ENCODE results near the gene ZACN.
"Not testable (repeated sequence)": the region's sequence is repeated elsewhere in the genome, so short reads cannot be mapped to it uniquely, and the experiment has no call there.

ZACN gene

DNA sequence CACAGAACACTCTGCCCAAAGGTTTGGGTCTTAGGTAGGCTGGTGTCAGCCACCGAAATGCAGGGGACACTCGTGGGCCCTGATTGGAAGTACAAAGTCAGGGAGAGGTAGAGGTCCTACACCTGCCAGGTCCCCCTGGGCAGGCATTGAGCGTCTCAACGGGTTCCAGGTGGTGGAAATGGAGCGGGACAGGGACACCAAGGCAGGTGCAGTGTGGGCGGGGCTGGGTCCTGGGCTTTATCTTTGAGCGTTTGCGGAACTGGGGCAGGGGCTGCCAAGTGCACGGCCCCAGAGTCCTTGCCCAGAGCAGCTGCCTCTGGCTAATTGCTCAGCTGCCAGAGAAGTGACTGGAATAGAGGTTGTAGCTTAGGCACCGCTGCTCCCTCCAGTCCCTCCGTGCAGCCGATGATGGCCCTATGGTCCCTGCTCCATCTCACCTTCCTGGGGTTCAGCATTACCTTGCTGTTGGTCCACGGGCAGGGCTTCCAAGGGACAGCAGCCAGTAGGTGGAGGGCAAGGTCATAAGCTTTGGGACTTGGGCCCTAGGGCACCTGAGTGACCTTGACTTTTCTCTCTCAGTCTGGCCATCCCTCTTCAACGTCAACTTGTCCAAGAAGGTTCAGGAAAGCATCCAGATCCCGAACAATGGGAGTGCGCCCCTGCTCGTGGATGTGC, at the start of gene ZACN:
ZACN (plus strand) TSS at position 323 of the 675 bp plus-strand sequence; CDS start at position 406, 83 bp downstream.
- DNase-seq (ENCODE audit: low read depth): no peak

- no peak for DNase-seq (ENCODE audit: low read depth)
These were observed 46.8 kb upstream of the ZACN start for GRCh38 chr17:76032073-76032779.

DNA sequence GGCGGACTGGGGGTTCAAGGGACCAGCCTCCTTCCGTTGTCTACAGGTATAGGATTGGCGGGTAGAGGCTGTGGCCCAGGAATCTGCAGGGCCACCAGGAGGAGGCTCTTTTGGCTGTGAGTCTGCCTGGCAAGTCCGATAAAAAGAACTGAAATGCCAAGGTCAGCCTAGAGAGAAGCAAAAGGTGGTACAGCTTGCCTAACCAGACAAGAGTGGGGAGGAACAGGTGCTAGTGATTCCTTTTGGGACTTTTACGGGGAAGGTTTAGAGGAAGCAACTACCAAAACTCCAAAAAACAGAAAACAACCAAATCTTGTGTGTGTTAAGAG, 46.2 kb upstream of the ZACN start:
- DNase-seq (ENCODE audit: low read depth): no peak

DNA sequence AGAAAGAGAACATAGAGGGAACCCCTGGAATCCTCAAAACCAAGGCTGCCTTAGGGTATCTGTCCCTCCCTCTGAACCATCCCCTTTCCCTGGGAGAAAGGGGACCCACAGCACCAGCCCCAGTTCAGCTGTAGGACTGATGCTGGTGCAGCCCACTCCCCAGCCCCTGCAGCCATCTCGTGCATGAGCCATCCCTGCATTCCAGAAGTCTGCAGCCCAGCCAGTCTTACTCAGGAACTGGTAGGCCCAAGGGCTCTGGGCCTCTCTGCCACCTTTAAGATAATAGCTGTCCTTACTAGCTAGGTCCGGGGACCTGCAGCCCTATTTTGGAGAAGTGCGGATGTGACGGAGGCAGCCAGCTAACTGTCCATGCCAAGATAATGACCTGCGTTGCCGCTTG, 45.8 kb upstream of the ZACN start:
- DNase-seq (ENCODE audit: low read depth): no peak

GRCh38 chr17:76034428-76035350, 44.3 kb upstream of the ZACN start:
- no peak for DNase-seq (ENCODE audit: low read depth)

GRCh38 chr17:76036497-76037261, 42.3 kb upstream of the ZACN start:
- DNase-seq (ENCODE audit: low read depth): no peak

DNA sequence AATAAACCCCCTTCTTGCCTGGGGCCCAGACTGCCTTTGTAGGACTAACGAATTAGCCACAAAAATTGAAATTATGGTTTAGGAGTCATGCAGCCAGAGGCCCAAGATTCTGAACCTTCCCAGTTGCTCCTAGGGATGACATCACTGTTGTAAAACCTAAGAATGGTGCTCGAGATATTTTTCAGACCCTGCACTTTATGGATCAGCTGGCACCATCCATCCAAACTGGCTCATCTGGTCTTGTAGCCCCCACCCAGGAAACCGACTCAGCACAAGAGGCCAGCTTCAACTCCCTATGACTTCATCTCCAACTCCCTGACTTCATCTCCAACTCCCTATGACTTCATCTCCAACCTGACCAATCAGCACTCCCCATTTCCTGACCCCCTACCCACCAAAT, 40.9 kb upstream of the ZACN start:
- no peak for DNase-seq (ENCODE audit: low read depth)

GRCh38 chr17:76039121-76039520, 39.9 kb upstream of the ZACN start:
- no peak for DNase-seq (ENCODE audit: low read depth)

GRCh38 chr17:76040376-76040775, 38.6 kb upstream of the ZACN start:
- no peak for DNase-seq (ENCODE audit: low read depth)

GRCh38 chr17:76042868-76043267, 36.1 kb upstream of the ZACN start:
- DNase-seq (ENCODE audit: low read depth): not testable (repeated sequence)

- not testable (repeated sequence) for DNase-seq (ENCODE audit: low read depth)
These were observed 34.4 kb upstream of the ZACN start for GRCh38 chr17:76044475-76045007.

GRCh38 chr17:76046064-76046463, 32.9 kb upstream of the ZACN start:
- no peak for DNase-seq (ENCODE audit: low read depth)

DNA sequence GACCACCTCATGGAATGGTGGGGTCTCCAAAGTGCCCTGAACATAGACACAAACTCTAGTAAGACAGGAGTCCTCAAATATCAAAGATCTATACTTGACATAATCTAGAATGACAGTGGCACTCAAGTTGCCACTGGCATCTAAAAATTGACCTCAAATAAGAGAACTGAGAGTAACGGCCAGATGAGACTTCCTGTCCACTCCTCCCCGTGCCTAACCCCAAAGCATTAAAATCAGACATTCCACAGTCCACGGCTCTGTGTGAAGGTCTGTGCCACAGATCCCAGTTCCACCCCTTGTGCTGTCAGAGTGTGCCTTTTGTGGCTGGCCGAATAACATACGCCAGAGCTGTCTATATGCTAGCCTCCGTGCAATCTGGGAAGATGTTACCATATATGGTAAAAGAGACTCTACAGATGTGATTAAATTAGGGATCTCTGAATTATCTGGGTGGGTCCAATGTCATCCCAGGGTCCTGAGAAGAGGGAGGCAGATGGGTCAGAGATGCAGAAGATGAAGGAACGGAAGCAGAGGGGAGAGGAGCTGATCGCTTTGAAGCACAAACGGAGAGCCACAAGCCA, 30.9 kb upstream of the ZACN start:
- no peak for DNase-seq (ENCODE audit: low read depth)

DNA sequence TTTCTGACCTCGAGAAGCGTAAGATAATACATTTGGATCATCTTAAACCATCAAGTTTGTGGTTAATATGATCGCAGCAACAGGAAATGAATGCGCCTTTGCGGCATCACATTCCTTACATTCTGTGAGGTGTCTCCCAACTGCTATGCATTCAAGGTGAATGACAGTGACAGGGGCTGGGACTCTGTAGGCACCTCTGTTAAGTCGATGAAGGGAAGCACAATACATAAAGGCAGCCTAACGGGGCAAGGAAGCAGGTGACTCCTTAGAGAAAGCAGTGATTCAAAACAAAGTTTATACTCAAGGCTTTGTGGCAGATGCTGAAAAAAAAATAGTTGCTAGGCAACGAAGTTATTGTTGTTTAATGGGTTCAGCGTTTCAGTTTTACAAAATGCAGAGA, 30.3 kb upstream of the ZACN start:
- DNase-seq (ENCODE audit: low read depth): no peak

DNA sequence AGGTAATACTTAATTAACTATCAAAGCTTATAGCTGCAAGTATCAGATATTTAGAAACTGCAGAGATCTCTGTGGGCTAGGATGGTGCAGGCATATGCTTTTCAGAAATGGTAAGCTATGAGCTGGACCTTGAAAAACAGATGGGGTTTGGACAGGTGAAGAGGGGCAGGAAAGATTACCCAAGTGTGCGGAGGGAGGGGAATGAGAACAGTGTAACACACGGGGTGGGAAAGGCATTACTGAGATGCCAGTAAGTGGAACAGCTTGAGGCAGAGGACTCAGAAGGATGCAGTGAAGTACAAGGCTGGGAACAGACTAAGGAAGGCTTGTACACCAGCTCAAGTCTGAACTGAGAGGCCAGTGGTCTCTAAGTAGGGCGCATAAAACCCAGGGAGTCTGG, 29.7 kb upstream of the ZACN start:
- DNase-seq (ENCODE audit: low read depth): no peak

GRCh38 chr17:76049836-76050537, 29.0 kb upstream of the ZACN start:
- no peak for DNase-seq (ENCODE audit: low read depth)

GRCh38 chr17:76050538-76051467, 28.2 kb upstream of the ZACN start:
- DNase-seq (ENCODE audit: low read depth): no peak

DNA sequence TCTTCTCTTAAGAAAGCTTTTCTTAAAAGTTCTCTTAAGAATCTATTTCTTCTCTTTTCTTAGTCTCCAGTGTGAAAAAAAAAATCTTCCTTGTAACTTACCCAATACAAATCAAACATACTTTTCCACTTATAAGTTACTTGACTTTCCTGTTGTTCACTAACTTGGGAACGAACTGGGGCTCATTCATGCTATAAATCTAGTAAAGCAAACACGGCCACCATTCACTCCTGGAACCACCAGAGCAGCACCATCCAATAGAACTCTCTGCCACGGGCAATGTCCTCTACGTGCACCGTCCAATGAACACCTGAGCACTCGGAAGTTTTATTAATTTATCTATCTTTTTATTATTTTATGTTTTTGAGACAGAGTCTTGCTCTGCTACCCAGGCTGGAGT, 27.4 kb upstream of the ZACN start:
- no peak for DNase-seq (ENCODE audit: low read depth)

DNA sequence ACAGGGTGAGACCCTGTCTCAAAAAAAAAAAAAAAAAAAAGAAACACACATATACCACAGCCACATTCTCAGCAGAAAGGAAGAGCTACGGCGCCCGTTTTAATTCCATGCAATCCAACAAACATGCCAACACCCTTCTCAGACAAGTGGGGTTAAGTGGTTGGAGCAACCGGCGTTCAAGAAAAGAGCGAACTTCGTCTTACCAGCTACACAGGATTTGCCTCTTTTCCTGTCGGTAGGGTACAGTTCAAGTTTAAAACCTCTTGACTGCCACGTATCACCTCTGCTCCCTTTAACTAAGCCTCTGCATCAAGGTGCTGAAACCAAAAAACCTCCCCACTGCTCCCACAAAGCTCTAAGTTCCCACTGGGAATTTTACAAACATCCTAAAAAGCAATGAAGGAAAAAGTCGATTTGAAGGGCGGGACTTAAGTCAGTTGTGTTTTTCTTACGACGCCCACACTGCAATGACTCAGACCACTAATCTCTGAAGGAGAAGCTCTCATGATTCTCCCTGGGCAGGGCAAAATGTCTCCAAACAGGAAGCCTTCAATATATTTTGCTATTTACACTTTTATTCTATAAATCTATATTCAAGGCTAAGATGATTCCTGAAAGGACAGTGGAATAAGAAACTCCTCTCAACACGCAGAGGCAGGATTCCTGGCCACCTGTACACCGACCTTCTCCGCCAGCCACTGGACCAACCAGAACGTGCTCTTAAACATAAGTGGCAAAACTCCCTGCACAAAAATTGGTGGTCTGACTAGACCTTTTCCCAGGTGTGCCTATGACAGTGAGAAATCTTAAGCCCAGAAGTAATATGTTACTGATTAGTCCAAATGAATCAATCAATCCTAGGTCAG, 25.5 kb upstream of the ZACN start:
- peak; percentile 73 for DNase-seq (ENCODE audit: low read depth)

Measured in stromal cell of bone marrow (primary cell).